HG03175 (cell line): ENCODE results near the gene FRYL.

Source experiments
- ATAC-seq: cut with Tn5 transposase; IDR thresholded peaks from one replicate; pipeline ENCODE4 v1.9.1; 2021; ENCODE audit warnings: mild to moderate bottlenecking, moderate library complexity; ENCODE audit not compliant: unreplicated experiment

The FRYL gene

DNA sequence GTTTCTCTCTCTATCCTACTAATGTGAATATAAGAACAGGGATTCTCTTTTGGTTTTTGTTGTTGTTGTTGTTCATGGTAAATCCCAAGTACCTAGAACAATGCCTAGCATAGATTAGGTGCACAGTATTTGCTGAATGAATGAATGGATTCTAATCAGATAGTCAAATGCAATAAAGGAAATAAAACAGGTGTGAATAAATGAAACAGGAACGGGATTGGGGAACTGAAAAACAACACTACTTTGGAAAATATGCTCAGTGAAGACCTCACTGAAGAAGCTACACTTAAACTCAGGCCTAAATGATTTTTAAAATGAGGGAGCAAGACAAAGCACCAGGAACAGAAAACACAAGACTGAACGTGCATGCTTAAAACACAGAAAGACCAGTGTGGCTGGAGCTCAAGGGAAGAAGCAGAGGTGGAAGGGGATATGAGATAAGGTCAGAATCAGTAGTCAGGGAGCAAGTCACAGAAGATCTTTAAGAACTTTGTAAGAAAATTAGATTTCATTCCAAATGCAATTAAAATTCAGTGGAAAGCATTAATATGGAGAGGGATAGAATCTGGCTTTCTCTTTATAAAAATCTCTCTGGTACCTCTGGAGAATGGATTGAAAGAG is 145.3 kb downstream of the FRYL start:
- no peak for ATAC-seq

GRCh38 chr4:48633657-48634056 is 146.4 kb downstream of the FRYL start:
- ATAC-seq = no peak

- ATAC-seq = no peak
Measured at GRCh38 chr4:48629458-48629857, 150.6 kb downstream of the FRYL start.

DNA sequence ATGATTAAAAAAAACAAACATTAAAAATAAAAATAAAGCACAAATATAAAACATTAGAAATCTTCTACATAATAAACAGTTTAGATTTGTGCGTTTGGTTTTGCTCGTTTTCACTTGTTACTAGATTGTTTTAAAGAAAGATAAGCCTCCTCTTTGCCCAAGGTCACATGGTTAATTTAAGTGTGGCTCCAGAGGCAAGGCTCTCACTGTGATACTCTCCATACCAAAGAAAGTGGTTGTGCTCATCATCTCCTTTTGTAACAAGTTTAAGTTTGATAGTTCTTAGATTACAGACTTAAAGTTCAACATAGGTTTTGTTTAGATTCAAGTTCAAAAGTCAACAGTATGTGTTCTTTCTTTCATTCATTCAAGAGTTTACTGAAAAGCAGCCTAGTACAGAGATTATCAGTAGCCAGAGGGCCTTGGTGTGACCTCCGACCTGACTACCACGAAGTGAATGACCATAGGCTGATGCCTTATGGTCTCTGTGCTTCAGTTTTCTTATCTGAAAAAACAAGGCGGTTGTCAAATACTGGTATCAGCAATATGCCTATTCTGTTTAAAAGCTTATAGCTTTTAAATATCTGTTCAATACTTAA is 156.8 kb downstream of the FRYL start:
- ATAC-seq = no peak

DNA sequence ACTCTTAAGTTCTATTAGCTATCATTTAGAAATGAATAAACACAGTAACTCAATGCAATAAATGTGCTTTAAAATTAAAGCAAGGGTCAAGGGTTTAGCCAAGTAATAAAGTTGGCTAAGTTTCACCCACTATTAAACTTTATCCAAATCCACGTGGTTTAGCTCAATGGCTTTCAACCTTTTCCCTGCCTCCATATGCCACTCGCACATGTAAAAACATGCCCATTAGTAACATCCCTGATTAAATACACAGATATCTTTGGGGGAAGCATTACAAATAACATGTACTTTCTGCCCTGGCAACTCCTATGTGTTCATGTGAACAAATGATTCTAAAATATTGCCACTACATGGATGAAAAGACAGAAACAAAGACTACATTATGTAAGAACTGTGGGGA is 159.2 kb downstream of the FRYL start:
- ATAC-seq = no peak

GRCh38 chr4:48620093-48620492 is 160.0 kb downstream of the FRYL start:
- no peak for ATAC-seq

DNA sequence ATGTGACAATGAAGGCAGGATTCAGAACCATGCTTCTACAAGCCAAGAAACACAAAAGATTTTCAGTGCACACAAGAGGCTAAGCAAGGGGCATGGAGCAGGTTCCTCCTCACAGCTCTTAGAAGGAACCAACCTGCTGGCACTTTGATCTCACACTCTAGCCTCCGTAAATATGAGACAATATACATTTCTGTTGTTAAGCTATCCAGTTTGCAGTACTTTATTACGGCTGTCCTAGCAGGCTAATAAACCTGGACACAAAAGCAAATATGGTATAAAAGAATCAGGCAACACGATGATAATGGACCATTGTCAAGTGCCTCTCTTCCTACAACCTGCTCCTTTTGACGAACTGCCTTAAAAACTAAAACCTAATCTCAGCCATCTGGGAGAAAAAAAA is 175.6 kb downstream of the FRYL start:
- no peak for ATAC-seq

- no peak for ATAC-seq
Measured at GRCh38 chr4:48604041-48604440, 176.0 kb downstream of the FRYL start.

DNA sequence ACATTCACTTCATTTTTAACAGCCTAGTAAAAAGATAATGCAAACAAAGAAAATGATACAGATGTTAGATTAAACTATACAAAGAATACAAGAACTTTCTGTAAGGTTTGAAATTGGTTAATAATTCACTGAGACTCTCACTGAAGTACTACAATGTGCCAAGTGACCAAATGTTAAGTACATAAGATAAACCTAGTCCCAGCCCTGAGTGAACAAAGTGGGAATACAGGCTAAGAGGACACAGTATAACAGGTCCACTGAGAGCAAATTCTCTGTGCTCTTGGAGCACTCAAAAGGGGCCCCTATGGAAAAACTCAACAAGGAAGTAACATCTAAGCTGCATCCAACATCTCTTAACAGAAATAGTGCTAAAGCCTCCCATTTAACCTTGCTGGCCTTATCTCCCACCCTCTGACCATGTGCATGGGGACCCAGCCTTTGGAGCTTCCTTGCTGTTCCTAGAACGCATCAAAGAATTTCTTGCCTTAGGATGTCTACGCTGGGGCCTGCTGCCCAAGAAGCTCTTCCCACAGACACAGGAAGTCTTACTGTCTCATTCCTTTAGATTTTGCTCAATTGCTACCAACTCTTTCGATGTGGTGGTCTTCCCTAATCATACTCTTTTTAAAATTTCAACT is 176.6 kb downstream of the FRYL start:
- no peak for ATAC-seq

DNA sequence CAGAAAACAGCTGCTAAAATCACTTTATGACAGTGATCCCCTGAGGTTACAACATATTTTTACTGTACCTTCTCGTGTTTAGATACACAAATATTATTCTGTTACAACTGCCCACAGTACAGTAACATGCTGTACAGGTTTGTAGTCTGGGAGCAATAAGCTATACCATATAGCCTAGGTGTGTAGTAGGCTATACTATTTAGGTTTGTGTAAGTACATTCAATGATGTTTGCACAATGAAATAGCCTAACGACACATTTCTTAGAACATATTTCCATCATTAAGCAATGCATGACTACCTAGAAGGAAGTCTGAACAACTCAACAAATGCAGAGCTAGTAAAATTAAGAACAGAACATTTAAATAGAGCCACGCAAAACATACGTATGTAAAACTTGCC is 177.3 kb downstream of the FRYL start:
- no peak for ATAC-seq

- ATAC-seq = no peak
Measured at GRCh38 chr4:48602222-48602621, 177.9 kb downstream of the FRYL start.

DNA sequence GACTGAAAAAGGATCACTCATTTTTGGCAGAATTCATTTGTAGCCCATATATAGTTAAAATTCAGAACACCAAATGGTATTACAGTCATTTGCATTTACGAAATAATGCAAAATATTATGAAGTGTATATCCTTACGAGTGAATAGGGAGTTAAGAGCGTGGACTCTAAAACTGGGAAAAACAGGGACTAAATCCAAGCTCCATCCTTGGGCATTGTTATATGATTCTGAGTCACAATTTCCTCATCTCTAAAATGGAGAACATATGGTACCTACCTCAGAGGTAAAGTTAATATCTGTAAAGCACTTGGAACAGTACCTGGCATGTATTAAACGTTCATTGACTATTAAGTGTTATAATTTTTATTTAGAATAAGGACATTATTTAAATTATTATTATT is 183.7 kb downstream of the FRYL start:
- no peak for ATAC-seq

- no peak for ATAC-seq
Measured at GRCh38 chr4:48594180-48594579, 185.9 kb downstream of the FRYL start.

GRCh38 chr4:48591372-48591771 is 188.7 kb downstream of the FRYL start:
- no peak for ATAC-seq

- no peak for ATAC-seq
Measured at GRCh38 chr4:48590884-48591283, 189.2 kb downstream of the FRYL start.

DNA sequence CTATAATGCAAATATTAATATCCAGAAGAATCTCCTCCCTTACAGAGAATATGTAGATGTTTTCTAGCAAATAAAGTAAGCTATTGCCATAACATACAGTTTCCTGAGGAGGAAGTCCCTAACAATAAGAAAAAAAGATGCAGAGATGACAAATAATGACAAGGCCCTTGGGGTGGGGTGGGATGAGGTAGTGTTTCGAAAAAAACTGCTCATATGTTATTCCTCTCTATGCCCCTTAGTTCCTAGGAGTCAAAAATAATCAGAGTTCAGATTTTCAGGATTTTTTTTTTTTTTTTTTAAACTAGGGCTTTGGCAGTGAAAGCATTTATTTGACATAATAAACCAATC is 191.0 kb downstream of the FRYL start:
- ATAC-seq = no peak

- no peak for ATAC-seq
Measured at GRCh38 chr4:48588230-48589097, 191.6 kb downstream of the FRYL start.

DNA sequence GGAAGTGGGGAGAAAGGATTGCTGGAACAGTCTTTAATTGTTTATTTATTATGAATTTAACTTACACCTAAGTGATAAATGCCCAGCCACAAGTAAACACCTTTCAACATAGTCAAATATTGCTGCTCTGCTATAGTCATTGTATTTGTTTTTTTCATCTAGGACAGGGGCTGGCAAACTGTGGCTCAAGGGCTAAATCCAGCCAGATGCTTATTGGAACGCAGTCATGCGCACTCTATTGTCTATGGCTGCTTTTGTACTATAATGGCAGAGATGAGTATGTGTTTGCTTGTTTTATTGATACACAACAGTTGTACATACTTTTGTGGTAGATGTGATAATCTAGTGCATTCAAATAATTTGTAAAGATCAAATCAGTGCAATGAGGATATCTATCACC is 194.7 kb downstream of the FRYL start:
- no peak for ATAC-seq

GRCh38 chr4:48578132-48578968 is 201.7 kb downstream of the FRYL start:
- ATAC-seq = peak; percentile 82

DNA sequence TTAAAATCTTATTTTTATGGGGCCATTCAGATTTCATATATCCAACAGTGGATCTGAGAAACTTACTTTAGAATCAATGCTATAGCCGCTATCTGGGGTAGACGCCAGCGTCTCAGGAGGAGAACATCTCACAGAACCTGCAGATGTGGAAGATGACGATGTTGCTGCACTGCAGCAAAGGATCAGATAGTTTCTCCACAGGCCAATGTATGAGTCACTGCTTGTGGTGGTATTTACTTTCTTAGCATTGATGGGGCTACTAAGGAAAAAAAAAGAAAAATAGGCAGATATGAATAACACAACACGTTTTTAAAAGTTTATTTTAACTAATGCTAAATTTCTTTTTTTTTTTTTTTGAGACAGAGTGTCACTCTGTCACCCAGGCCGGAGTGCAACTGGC is 204.1 kb downstream of the FRYL start:
- no peak for ATAC-seq

DNA sequence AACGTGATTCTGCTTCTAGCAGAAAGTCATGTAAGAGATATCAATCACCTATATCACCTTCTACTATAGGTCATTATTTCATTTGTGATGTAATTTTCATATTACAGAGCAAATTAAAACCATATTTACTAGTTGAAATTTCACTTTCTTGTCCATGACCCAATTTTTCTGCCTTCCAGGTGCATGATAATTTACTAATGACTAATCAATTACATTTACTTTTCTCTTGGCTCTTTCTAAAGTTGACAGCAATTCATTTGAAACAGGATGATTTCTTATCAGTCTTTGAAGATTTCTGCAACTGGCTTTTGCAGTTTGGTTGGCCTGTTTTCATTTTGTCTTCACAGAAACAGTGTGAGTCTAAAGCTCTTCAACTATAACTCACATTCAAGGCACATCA is 208.6 kb downstream of the FRYL start:
- no peak for ATAC-seq
